Motor neuron (in vitro differentiated cells): ENCODE results near the gene MICB. TPM values are rescaled to one million over a fixed set of nuclear protein-coding genes. Genes with fewer than 3 reads are reported as not detected.

Experiments
- ATAC-seq, 8 experiments: fragments of 200-7000 bp; cut with Tn5 transposase; replicated peaks in 6 of 8; 2 replicates each; pipeline ENCODE4 v1.8.0; 2021; ENCODE audit warnings: mild to moderate bottlenecking in 8 of 8, moderate library complexity in 8 of 8
- H3K27ac ChIP-seq, 2 donors: fragments of 250-450 bp; sonication (Bioruptor Pico); 2 replicates each; pipeline ENCODE4 v1.9.0; 2021; ENCODE audit warnings: antibody characterized with exemption in 2 of 2, mild to moderate bottlenecking in 2 of 2, moderate library complexity in 1 of 2
- H3K4me1 ChIP-seq, 2 donors: fragments of 250-450 bp; sonication (Bioruptor Pico); replicated peaks in 1 of 2; 2 replicates each; pipeline ENCODE4 v1.6.1; 2021; ENCODE audit warnings: antibody characterized with exemption in 2 of 2, mild to moderate bottlenecking in 2 of 2, moderate library complexity in 1 of 2
- H3K4me3 ChIP-seq, 5 donors: fragments of 250-450 bp; sonication (Bioruptor Pico); 2 replicates each; pipeline ENCODE4 v1.9.0; 2021; ENCODE audit warnings: antibody characterized with exemption in 5 of 5, mild to moderate bottlenecking in 5 of 5, moderate library complexity in 4 of 5
- whole genome bisulfite sequencing, 10 experiments: fragments of 450-650 bp; shearing (Covaris generic); methylation state at CpG; one replicate each; pipeline ENCODE4 v1.0.0; 2022; 5-methylcytosine and 5-hydroxymethylcytosine counted together
- in situ Hi-C, 9 experiments: fragments of 400-800 bp; cut with MboI; loops; one replicate each; pipeline ENCODE4 v1.15.0; 2021; ENCODE audit warnings: low sequenced_read_pairs in 9 of 9, low pct_unique_long_range_greater_than_20kb in 2 of 9; ENCODE audit not compliant: unreplicated experiment in 9 of 9
- total RNA-seq, 8 experiments: library from RNA; unstranded; fragments of 300-600 nt; gene quantifications; 2 replicates each; pipeline versions ENCODE4 v1.2.3 to v1.2.4, GENCODE V29; 2022

MICB gene
- total RNA-seq, 8 experiments from 2014 or later, result 0.49 to 4.2 (median 1.9) TPM; not detected in 1

DNA sequence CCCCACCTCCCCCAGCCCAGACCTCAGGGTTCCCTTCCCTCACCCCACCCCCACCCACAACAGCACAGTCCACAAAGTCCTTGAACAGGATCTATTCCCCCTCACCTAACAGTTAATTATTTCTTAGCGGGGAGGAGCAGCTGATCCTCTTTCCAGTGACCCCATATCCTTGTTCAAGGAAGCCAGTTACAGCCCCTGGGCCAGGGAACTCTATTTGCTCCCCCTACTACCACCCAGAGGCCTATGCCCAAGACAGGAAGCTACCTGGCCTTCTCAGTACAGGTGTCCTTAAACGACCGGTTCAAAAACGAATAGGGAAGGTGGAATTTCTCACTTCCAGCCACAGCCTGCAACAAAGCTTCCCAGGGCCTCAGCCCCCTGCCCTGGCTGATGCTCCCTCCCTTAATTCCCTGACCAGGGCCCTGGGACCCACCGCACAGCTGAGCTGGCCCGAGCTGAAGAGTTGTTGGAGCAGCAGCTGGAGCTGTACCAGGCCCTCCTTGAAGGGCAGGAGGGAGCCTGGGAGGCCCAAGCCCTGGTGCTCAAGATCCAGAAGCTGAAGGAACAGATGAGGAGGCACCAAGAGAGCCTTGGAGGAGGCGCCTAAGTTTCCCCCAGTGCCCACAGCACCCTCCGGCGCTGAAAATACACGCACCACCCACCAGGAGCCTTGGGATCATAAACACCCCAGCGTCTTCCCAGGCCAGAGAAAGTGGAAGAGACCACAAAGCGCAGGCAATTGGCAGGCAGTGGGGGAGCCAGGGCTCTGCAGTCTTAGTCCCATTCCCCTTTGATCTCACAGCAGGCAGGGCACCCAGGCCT is 31.6 kb downstream of the MICB start:
- peak in 5 of 8 experiments; percentile 4 to 15 (median 8) for ATAC-seq
- in situ Hi-C loops, result loop anchor here in 1 of 9 experiments (25.0 kb wide), 1 partner anchor 658 kb away; the partner anchor contains the start of genes AGER, AGPAT1, GPSM3 and PBX2
- H3K4me1 ChIP-seq, result no peaks in the 10 kb centered on the region
- H3K4me3 ChIP-seq, result no peak overlapping the region
- no peak overlapping the region for H3K27ac ChIP-seq
- WGBS, 10 experiments, result 40 to 83% (median 48%) methylated on average over 1 to 4 of the region's 12 CpGs; no CpG with 5 or more reads in 1 of the 10 experiments

DNA sequence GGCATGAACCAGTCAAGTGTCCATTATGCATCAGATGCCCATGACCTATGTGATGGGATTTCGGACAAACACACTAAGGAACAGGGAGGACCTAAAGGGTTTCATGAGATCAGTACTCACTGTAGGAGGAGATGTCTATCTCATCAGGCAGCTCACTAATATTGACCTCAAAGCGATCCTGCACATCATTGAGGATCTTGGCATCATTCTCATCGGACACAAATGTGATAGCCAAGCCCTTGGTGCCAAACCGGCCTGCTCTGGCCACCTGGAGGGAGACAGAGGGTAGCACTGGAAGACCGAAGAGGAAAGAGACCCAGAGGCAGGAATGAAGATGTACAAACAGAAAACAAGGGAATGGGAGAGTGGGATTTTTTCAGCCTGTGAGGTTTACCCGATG is 32.7 kb downstream of the MICB start:
- no peak for ATAC-seq
- Histone ChIP-seq H3K27ac (no peak overlapping the region), H3K4me1 (no peaks in the 10 kb centered on the region), H3K4me3 (no peak overlapping the region)
- in situ Hi-C loops, result loop anchor here in 1 of 9 experiments (25.0 kb wide), 1 partner anchor 657 kb away; the partner anchor contains the start of genes AGER, AGPAT1, GPSM3 and PBX2
- WGBS, 10 experiments, result 40 to 93% (median 83%) methylated on average over 1 to 6 of the region's 6 CpGs; no CpG with 5 or more reads in 5 of the 10 experiments

- in situ Hi-C loops, result loop anchor here in 1 of 9 experiments (25.0 kb wide), 1 partner anchor 656 kb away; the partner anchor contains the start of genes AGER, AGPAT1, GPSM3 and PBX2
- ATAC-seq, result no peak
- WGBS, 10 experiments, result 80 to 100% (median 100%) methylated on average over 1 to 3 of the region's 7 CpGs; no CpG with 5 or more reads in 3 of the 10 experiments
These were observed 33.2 kb downstream of the MICB start for GRCh38 chr6:31531162-31531561.

DNA sequence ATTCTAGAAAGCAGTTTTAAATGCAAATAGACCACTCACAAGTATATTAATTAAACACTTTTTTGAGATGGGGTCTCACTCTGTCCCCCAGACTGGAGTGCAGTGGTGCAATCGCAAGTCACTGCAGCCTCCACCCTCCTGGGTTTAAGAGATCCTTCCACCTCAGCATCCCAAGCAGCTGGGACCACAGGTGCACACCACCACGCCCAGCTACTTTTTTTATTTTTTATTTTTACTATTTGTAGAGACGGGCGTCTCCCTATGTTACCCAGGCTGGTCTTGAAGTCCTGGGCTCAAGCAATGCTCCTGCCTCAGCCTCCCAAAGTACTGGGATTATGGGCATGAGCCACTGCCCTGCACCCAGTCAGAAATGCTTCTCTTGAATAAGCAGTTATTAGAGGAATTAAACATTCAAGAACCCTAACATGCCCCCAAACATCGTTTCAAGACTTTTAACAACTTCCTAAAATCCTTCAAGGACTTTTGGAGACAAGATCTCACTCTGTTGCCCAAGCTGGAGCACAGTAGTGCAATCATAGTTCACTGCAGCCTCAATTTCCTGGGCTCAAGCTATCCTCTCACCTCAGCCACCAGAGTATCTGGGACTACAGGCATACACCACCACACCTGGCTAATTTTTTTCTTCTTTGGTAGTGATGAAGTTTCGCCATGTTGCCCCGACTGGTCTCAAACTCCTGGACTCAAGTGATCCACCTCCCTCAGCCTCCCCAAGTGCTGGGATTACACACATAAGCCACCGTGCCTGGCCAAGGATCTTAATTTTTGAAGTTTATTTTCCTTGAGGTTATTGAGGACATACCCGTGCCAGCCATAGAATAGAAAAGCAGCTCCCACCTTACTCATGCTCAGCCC is 34.1 kb downstream of the MICB start:
- in situ Hi-C loops, result loop anchor here in 1 of 9 experiments (25.0 kb wide), 1 partner anchor 655 kb away; the partner anchor contains the start of genes AGER, AGPAT1, GPSM3 and PBX2
- Histone ChIP-seq H3K4me3 (no peak overlapping the region), H3K27ac (no peak overlapping the region), H3K4me1 (no peaks in the 10 kb centered on the region)
- ATAC-seq, result no peak
- 74 to 100% (median 90%) methylated on average over 2 to 9 of the region's 9 CpGs; no CpG with 5 or more reads in 1 of the 10 experiments for WGBS, 10 experiments

More at GRCh38 chr6:31531162-31531561, 33.2 kb downstream of the MICB start:
- H3K4me1 ChIP-seq, result no peaks in the 10 kb centered on the region
- no peak overlapping the region for H3K27ac ChIP-seq
- no peak overlapping the region for H3K4me3 ChIP-seq

- H3K27ac ChIP-seq, result no peak overlapping the region
- H3K4me1 ChIP-seq, result no peaks in the 10 kb centered on the region
- no peak overlapping the region for H3K4me3 ChIP-seq
- in situ Hi-C loops, result loop anchor here in 1 of 9 experiments (25.0 kb wide), 1 partner anchor 654 kb away; the partner anchor contains the start of genes AGER, AGPAT1, GPSM3 and PBX2
- 50 to 100% (median 83%) methylated on average over 1 to 6 of the region's 9 CpGs; no CpG with 5 or more reads in 2 of the 10 experiments for WGBS, 10 experiments
- no peak for ATAC-seq
These were observed 34.9 kb downstream of the MICB start for GRCh38 chr6:31532644-31533454.

- Histone ChIP-seq H3K27ac (no peak overlapping the region), H3K4me3 (no peak overlapping the region), H3K4me1 (no peaks in the 10 kb centered on the region)
- in situ Hi-C loops, result loop anchor here in 1 of 9 experiments (25.0 kb wide), 1 partner anchor 654 kb away; the partner anchor contains the start of genes AGER, AGPAT1, GPSM3 and PBX2
- no peak for ATAC-seq
- WGBS, 10 experiments, result 67 to 100% (median 83%) methylated on average over 1 of the region's 1 CpG; no CpG with 5 or more reads in 4 of the 10 experiments
These were observed 35.5 kb downstream of the MICB start for GRCh38 chr6:31533455-31533841.

- 40 to 100% (median 92%) methylated on average over 1 to 6 of the region's 6 CpGs; no CpG with 5 or more reads in 1 of the 10 experiments for WGBS, 10 experiments
- ATAC-seq, result peak in 3 of 8 experiments; percentile 6 to 9 (median 7)
- Histone ChIP-seq H3K4me3 (no peak overlapping the region), H3K4me1 (peaks cover 3 to 5% of the 10 kb centered on the region in 2 donors), H3K27ac (no peak overlapping the region)
- in situ Hi-C loops, result loop anchor here in 1 of 9 experiments (25.0 kb wide), 1 partner anchor 653 kb away; the partner anchor contains the start of genes AGER, AGPAT1, GPSM3 and PBX2
These were observed 36.1 kb downstream of the MICB start for GRCh38 chr6:31534011-31534410.

DNA sequence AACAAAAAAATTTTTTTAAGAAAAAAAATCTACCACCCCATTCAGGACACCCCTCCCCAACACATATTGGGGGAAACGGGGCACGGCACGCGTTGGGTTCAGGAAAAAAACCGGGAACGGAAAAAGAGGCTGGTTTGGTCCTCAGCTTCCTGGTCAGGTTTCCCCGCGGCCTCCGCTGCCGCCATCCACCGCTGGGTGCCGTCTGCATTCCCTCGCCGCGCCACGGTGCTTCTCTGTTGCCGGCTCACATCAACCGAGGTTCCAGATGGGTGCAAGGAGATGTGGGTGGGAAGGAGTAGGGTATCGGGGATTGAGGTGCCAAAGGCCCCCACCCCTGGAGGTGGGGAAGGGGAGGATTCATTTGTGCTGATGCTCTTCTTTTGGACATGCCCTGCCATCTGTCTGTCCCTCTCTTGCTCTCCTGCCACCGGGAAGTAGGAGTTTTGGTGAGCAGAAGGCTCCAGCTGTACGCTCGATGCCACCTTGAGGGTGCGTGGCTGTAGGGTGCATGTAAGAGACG is 36.6 kb downstream of the MICB start:
- Histone ChIP-seq H3K27ac (no peak overlapping the region), H3K4me1 (peaks cover 8 to 10% of the 10 kb centered on the region in 2 donors), H3K4me3 (no peak overlapping the region)
- ATAC-seq, result peak in 5 of 8 experiments; percentile 4 to 30 (median 18)
- WGBS, 10 experiments, result 90 to 100% (median 93%) methylated on average over 4 to 23 of the region's 24 CpGs; no CpG with 5 or more reads in 4 of the 10 experiments
- in situ Hi-C loops, result loop anchor here in 1 of 9 experiments (25.0 kb wide), 1 partner anchor 653 kb away; the partner anchor contains the start of genes AGER, AGPAT1, GPSM3 and PBX2

DNA sequence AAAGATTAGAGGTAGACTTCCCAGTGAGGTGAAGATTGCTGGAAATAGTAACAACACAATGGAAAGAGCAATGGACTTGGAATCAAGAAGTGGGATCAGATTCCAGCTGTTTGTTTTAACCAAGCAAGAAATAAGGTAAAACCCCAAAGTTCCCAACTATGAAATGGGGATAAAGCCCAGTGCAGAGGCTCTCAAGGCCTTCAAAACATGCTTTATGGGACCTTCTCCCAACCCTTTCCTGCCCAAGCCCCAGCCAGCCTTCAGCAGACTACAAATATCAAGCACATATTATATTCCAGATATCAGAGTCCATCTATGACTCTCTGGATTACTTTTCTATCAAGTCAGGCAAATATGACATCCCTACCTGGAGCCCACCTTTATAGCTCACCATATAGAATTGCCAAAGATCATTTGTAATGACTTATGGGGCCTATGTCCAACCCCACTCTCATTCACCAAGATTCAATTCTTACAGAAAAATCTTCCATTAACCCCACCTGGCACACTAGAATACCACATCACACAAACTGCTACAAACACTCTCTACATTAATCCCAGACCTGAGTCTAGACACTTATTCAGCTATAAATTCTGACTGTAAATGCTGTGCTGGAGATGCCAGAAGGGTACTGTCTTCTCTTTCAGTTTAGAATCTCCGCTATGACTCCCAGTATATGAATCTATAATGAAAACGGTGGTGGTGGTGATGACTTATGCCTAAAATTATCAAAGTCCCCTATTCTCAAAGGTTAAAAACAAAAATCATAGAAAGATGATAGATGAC is 37.8 kb downstream of the MICB start:
- H3K4me1 ChIP-seq, result peaks cover 18% of the 10 kb centered on the region in 2 donors
- H3K27ac ChIP-seq, result no peak overlapping the region
- 57 to 100% (median 100%) methylated on average over 1 to 2 of the region's 2 CpGs; no CpG with 5 or more reads in 2 of the 10 experiments for WGBS, 10 experiments
- H3K4me3 ChIP-seq, result no peak overlapping the region
- in situ Hi-C loops, result loop anchor here in 1 of 9 experiments (25.0 kb wide), 1 partner anchor 652 kb away; the partner anchor contains the start of genes AGER, AGPAT1, GPSM3 and PBX2
- ATAC-seq, result no peak

DNA sequence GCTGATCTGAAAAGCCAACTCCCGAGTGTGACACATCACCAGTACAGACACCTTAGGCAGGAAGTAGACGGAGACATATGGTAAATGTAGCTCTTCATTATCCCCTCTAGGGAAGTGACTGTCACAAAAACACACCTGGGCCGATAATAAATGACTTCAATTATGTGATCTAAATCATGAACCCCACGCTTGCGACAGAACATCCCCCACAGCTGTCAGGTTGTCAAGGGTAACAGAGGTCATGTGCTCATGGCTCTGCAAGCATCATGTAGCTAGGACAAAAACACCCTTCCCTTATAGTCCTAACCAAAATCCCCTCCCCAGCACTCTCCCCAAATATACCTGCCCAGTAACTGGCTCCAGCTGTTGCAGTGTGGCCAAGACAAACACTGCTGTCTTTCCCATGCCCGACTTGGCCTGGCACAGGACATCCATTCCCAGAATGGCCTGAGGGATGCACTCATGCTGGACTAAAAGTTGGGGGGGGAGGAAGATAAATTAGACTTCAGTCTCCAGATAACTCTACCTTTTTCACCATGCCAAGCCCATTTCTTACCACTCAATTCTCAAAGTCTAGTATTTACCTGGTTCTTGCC is 41.0 kb downstream of the MICB start:
- H3K4me1 ChIP-seq, result peaks cover 22 to 24% of the 10 kb centered on the region in 2 donors
- H3K27ac ChIP-seq, result no peak overlapping the region
- in situ Hi-C loops, result loop anchor here in 1 of 9 experiments (25.0 kb wide), 1 partner anchor 648 kb away; the partner anchor contains the start of genes AGER, AGPAT1, GPSM3 and PBX2
- H3K4me3 ChIP-seq, result no peak overlapping the region
- ATAC-seq, result no peak
- WGBS, 10 experiments, result 45 to 97% (median 81%) methylated on average over 2 to 5 of the region's 6 CpGs; no CpG with 5 or more reads in 3 of the 10 experiments
